Loucy (cell line): ENCODE data around the gene LEKR1.
"Not testable (repeated sequence)": the region's sequence is repeated elsewhere in the genome, so short reads cannot be mapped to it uniquely, and the experiment has no call there.

ENCODE experiments used
- H2AFZ ChIP-seq: fragments of 200-600 bp; sonication (generic); 2 replicates; pipeline ENCODE4 v1.6.0; 2016; ENCODE audit warnings: antibody characterized with exemption, mild to moderate bottlenecking, low read length, moderate library complexity
- H3F3A ChIP-seq: fragments of 200-600 bp; 2 replicates; pipeline ENCODE4 v1.6.0; 2016; ENCODE audit warnings: antibody characterized with exemption, low read depth, mild to moderate bottlenecking
- H3K27me3 ChIP-seq: fragments of 200-600 bp; sonication (generic); 2 replicates; pipeline ENCODE4 v1.6.1; 2014; ENCODE audit warnings: low read length, mild to moderate bottlenecking; ENCODE audit not compliant: insufficient read depth, poor library complexity, severe bottlenecking
- H3K36me3 ChIP-seq: fragments of 200-600 bp; sonication (generic); 2 replicates; pipeline ENCODE4 v1.6.1; 2016; ENCODE audit warnings: low read length; ENCODE audit not compliant: insufficient read depth
- H3K4me1 ChIP-seq: fragments of 200-600 bp; sonication (generic); 2 replicates; pipeline ENCODE4 v1.5.1; 2014; ENCODE audit warnings: low read length, mild to moderate bottlenecking; ENCODE audit not compliant: insufficient read depth, poor library complexity, severe bottlenecking
- H3K4me2 ChIP-seq: fragments of 200-600 bp; sonication (generic); 2 replicates; pipeline ENCODE4 v1.6.0; 2014; ENCODE audit warnings: antibody characterized with exemption, low read length, low read depth, mild to moderate bottlenecking; ENCODE audit not compliant: poor library complexity, severe bottlenecking
- H3K4me3 ChIP-seq: fragments of 200-600 bp; sonication (generic); 2 replicates; pipeline ENCODE4 v1.5.1; 2014; ENCODE audit warnings: low read length, mild to moderate bottlenecking, mixed read lengths; ENCODE audit not compliant: poor library complexity, severe bottlenecking
- H3K79me2 ChIP-seq: fragments of 200-600 bp; sonication (generic); 2 replicates; pipeline ENCODE4 v1.6.1; 2014; ENCODE audit warnings: low read length; ENCODE audit not compliant: insufficient read depth
- H3K9ac ChIP-seq: fragments of 200-600 bp; sonication (generic); 2 replicates; pipeline ENCODE4 v1.6.0; 2014; ENCODE audit warnings: mild to moderate bottlenecking, low read depth, low read length, moderate library complexity; ENCODE audit not compliant: poor library complexity, severe bottlenecking
- H3K9me2 ChIP-seq: fragments of 200-600 bp; sonication (generic); replicated peaks from 2 replicates; pipeline ENCODE4 v1.6.1; 2016; ENCODE audit warnings: low read depth, low read length, mixed read lengths
- H3K9me3 ChIP-seq: fragments of 200-600 bp; sonication (generic); 2 replicates; pipeline ENCODE4 v1.6.1; 2014; ENCODE audit warnings: mild to moderate bottlenecking, antibody characterized with exemption, low read length, low read depth; ENCODE audit not compliant: insufficient read depth
- H4K20me1 ChIP-seq: fragments of 200-600 bp; sonication (generic); 2 replicates; pipeline ENCODE4 v1.6.0; 2014; ENCODE audit warnings: antibody characterized with exemption, low read length, mild to moderate bottlenecking; ENCODE audit not compliant: insufficient read depth, poor library complexity, severe bottlenecking
- EZH2phosphoT487 ChIP-seq: fragments of 200-600 bp; IDR thresholded peaks from 2 replicates; pipeline ENCODE4 v1.6.1; 2018; ENCODE audit warnings: antibody characterized with exemption, mild to moderate bottlenecking, moderate library complexity, borderline replicate concordance
- TF ChIP-seq, protein P1 (sequence below): fragments of 200-600 bp; sonication (generic); conservative IDR thresholded peaks from 2 replicates; pipeline ENCODE4 v1.5.1; 2014; ENCODE audit warnings: mild to moderate bottlenecking, antibody characterized with exemption, low read length

Gene LEKR1

DNA sequence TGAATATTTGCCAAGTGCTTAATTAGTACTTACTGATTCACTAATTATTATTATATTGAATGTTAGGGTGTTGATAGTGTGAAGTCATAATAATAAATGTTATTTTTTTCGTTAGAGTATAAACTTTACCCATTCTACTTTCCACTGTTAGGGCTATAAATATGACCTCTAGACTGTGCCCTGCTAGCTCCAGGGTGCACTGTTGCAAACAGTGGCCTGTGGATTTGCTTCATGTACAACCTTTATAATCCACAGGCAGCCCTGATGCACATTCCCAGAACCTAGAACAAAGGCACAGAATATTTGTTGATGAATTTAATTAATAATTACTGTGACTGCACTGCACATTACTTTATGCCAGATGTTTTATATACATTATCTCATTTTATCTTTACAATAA is 28.8 kb upstream of the LEKR1 start:
- Histone ChIP-seq H3K4me2 (no peak overlapping the region), H3K9me3 (no peaks in the 10 kb centered on the region), H3F3A (no peaks in the 10 kb centered on the region), H3K4me3 (no peak overlapping the region), H3K79me2 (no peaks in the 10 kb centered on the region), H3K4me1 (peaks cover 11% of the 10 kb centered on the region), H3K9ac (no peak overlapping the region), H2AFZ (no peak overlapping the region), H3K36me3 (no peaks in the 10 kb centered on the region), H4K20me1 (no peaks in the 10 kb centered on the region), H3K27me3 (no peaks in the 10 kb centered on the region), H3K9me2 (no peaks in the 10 kb centered on the region)
- no peak for TF ChIP-seq EZH2phosphoT487
- TF ChIP-seq, protein P1, sequence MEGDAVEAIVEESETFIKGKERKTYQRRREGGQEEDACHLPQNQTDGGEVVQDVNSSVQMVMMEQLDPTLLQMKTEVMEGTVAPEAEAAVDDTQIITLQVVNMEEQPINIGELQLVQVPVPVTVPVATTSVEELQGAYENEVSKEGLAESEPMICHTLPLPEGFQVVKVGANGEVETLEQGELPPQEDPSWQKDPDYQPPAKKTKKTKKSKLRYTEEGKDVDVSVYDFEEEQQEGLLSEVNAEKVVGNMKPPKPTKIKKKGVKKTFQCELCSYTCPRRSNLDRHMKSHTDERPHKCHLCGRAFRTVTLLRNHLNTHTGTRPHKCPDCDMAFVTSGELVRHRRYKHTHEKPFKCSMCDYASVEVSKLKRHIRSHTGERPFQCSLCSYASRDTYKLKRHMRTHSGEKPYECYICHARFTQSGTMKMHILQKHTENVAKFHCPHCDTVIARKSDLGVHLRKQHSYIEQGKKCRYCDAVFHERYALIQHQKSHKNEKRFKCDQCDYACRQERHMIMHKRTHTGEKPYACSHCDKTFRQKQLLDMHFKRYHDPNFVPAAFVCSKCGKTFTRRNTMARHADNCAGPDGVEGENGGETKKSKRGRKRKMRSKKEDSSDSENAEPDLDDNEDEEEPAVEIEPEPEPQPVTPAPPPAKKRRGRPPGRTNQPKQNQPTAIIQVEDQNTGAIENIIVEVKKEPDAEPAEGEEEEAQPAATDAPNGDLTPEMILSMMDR: no peak

DNA sequence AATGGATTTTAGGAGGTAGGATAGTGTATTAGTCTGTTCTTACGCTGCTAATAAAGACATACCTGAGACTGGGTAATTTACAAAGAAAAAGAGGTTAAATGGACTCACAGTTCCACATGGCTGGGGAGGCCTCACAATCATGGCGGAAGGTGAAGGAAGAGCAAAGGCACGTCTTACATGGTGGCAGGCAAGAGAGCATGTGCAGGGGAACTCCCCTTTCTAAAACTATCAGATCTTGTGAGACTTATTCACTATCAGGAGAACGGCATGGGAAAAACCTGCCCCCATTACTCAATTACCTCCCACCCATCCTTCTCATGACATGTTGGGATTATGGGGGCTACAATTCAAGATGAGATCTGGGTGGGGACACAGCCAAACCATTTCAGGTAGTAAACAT is 25.9 kb upstream of the LEKR1 start:
- H3K4me2 ChIP-seq, H3K79me2 ChIP-seq, H3K4me1 ChIP-seq, H3K4me3 ChIP-seq, H3K9ac ChIP-seq, H3K9me2 ChIP-seq, H3F3A ChIP-seq, H3K27me3 ChIP-seq, H4K20me1 ChIP-seq, H2AFZ ChIP-seq, H3K36me3 ChIP-seq, H3K9me3 ChIP-seq: not testable (repeated sequence)

DNA sequence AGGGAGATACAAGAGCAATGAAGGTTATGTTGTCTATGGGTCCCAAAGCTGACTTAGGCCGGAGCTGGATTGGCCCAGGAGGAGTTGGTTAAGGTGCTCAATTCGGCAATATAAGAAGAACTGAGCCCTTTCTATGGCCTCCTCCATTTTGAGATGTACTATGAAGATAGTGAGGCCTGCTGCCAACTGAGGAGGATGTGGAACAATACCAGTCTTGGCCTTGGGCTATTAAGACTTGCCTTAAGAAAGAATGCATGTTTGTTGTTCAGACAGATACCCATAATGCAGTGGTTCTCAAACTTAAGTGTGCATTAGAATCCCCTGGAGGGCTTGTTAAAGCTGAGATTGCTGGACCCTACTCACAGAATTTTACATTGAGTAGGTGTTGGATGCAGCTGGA is 24.4 kb upstream of the LEKR1 start:
- H3K4me1 ChIP-seq: no peaks in the 10 kb centered on the region
- TF ChIP-seq, protein P1: no peak
- TF ChIP-seq EZH2phosphoT487: no peak
- H3K36me3 ChIP-seq: no peaks in the 10 kb centered on the region
- H3K4me3 ChIP-seq: no peak overlapping the region
- no peaks in the 10 kb centered on the region for H4K20me1 ChIP-seq
- H3F3A ChIP-seq: no peaks in the 10 kb centered on the region
- no peaks in the 10 kb centered on the region for H3K79me2 ChIP-seq
- no peaks in the 10 kb centered on the region for H3K9me2 ChIP-seq
- no peak overlapping the region for H2AFZ ChIP-seq
- no peak overlapping the region for H3K4me2 ChIP-seq
- H3K27me3 ChIP-seq: no peaks in the 10 kb centered on the region
- no peak overlapping the region for H3K9ac ChIP-seq
- H3K9me3 ChIP-seq: no peaks in the 10 kb centered on the region

DNA sequence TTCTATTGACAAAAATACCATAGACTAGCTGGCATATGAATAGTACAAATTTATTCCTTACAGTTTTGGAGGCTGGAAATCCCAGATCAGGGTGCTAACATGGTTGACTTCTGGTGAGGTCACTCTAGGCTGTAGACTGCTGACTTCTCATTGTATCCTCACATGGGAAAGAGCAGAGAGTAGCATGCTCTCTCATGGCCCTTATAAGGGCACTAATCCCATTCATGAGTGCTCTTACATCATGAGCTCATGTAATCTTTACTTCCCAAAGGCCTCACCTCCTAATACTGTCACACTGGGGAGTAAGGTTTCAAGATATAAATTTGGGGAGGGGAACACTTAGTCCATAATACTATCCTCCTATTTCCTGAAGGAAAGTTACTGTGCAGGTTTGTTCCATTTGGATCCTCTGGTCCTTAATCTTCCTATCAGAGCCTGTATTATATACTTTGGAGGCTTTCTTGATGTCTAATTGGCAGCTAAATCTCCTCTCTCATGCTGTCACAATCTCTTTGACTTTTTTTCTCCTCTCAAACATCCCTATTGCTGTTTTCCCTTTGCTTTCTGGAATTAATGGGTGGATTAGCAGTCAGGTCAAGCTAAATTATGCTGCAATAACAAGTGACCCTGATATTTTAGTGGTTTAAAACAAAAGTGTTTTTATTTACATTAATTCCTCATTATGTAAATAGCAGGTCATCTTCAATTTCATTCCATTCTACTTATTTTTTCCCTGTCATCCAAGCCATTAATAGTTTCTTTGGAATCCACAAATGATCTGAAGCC is 23.1 kb upstream of the LEKR1 start:
- H3F3A ChIP-seq: no peaks in the 10 kb centered on the region

More for the DNA sequence above, 23.1 kb upstream of the LEKR1 start:
- Histone ChIP-seq H3K9ac (no peak overlapping the region), H3K9me2 (no peaks in the 10 kb centered on the region), H3K4me2 (no peak overlapping the region), H3K9me3 (no peaks in the 10 kb centered on the region), H4K20me1 (no peaks in the 10 kb centered on the region), H3K36me3 (no peaks in the 10 kb centered on the region), H3K4me3 (no peak overlapping the region), H3K4me1 (no peaks in the 10 kb centered on the region), H3K79me2 (no peaks in the 10 kb centered on the region), H2AFZ (no peak overlapping the region), H3K27me3 (no peaks in the 10 kb centered on the region)
- TF ChIP-seq, protein P1: no peak
- no peak for TF ChIP-seq EZH2phosphoT487
